ENCODE data around the gene STAG1.
"Not testable (repeated sequence)": the region's sequence is repeated elsewhere in the genome, so short reads cannot be mapped to it uniquely, and the experiment has no call there.

STAG1 gene

GRCh38 chr3:136624894-136625815 lies 127.0 kb downstream of the STAG1 start:
- TF ChIP-seq Cebpa-rat (IDR thresholded peaks at IDR 0.05): no peak
- Histone ChIP-seq H3K9ac (no peak overlapping the region), H3K36me3 (peaks cover 28 to 84% (median 49%) of the 10 kb centered on the region in 11 experiments), H3K4me1 (peaks cover 0 to 44% (median 0%) of the 10 kb centered on the region in 10 experiments; a peak in 6 of 20 replicates), H4K20me1 (peaks cover 0 to 75% (median 21%) of the 10 kb centered on the region in 11 experiments; a peak in 12 of 22 replicates), H3K4me3 (no peak overlapping the region), H3K9me3 (replicated peaks in 1 of 11) (peaks cover 6 to 17% (median 13%) of the 10 kb centered on the region in 11 experiments; a peak in 16 of 22 replicates), H3K4me2 (0 out of 22 replicates have a peak overlapping the region, but pooled peaks of 1 of the 11 experiments have one; percentile 48), H3K27me3 (no peaks in the 10 kb centered on the region), H3K27ac (no peak overlapping the region)

GRCh38 chr3:136624371-136624770 lies 127.8 kb downstream of the STAG1 start:
- Histone ChIP-seq H3K4me3 (no peak overlapping the region), H3K27ac (no peak overlapping the region), H3K9me3 (replicated peaks in 1 of 11) (peaks cover 6 to 15% (median 13%) of the 10 kb centered on the region in 11 experiments; a peak in 16 of 22 replicates), H3K36me3 (peaks cover 28 to 84% (median 48%) of the 10 kb centered on the region in 11 experiments), H4K20me1 (peaks cover 0 to 77% (median 21%) of the 10 kb centered on the region in 11 experiments; a peak in 12 of 22 replicates), H3K27me3 (no peaks in the 10 kb centered on the region), H3K4me1 (peaks cover 0 to 46% (median 0%) of the 10 kb centered on the region in 10 experiments; a peak in 6 of 20 replicates), H3K9ac (no peak overlapping the region), H3K4me2 (peak overlapping the region in 1 of 11 experiments; percentile 48; a peak in 2 of 22 replicates)
- no peak for TF ChIP-seq Cebpa-rat (IDR thresholded peaks at IDR 0.05)

- Histone ChIP-seq H3K4me2 (no peak overlapping the region), H3K36me3 (peaks cover 27 to 80% (median 45%) of the 10 kb centered on the region in 11 experiments), H3K9me3 (replicated peaks in 1 of 11) (no peaks in the 10 kb centered on the region), H3K9ac (no peak overlapping the region), H3K27me3 (no peaks in the 10 kb centered on the region), H3K4me1 (peaks cover 0 to 48% (median under 1%) of the 10 kb centered on the region in 10 experiments; a peak in 9 of 20 replicates), H3K27ac (no peak overlapping the region), H4K20me1 (peaks cover 0 to 64% (median 18%) of the 10 kb centered on the region in 11 experiments; a peak in 12 of 22 replicates), H3K4me3 (no peak overlapping the region)
- no peak for TF ChIP-seq Cebpa-rat (IDR thresholded peaks at IDR 0.05)
Observed at GRCh38 chr3:136621628-136622027, 130.6 kb downstream of the STAG1 start.

GRCh38 chr3:136620436-136620835 lies 131.7 kb downstream of the STAG1 start:
- H4K20me1 ChIP-seq: peaks cover 0 to 52% (median 15%) of the 10 kb centered on the region in 11 experiments; a peak in 12 of 22 replicates
- H3K27me3 ChIP-seq: no peaks in the 10 kb centered on the region
- H3K27ac ChIP-seq: no peak overlapping the region; a peak in 1 of 22 replicates
- H3K9me3 ChIP-seq (replicated peaks in 1 of 11): no peaks in the 10 kb centered on the region
- peaks cover 0 to 50% (median 2%) of the 10 kb centered on the region in 10 experiments; a peak in 9 of 20 replicates for H3K4me1 ChIP-seq
- TF ChIP-seq Cebpa-rat (IDR thresholded peaks at IDR 0.05): no peak
- peaks cover 23 to 68% (median 45%) of the 10 kb centered on the region in 11 experiments for H3K36me3 ChIP-seq
- H3K9ac ChIP-seq: no peak overlapping the region
- peak overlapping the region in 2 of 11 experiments; percentile 20 to 31; a peak in 2 of 22 replicates for H3K4me2 ChIP-seq
- no peak overlapping the region for H3K4me3 ChIP-seq

GRCh38 chr3:136617969-136618525 lies 134.1 kb downstream of the STAG1 start:
- peaks cover 0 to 31% (median 0%) of the 10 kb centered on the region in 11 experiments; a peak in 8 of 22 replicates for H4K20me1 ChIP-seq
- peaks cover 27 to 75% (median 56%) of the 10 kb centered on the region in 11 experiments for H3K36me3 ChIP-seq
- not testable (repeated sequence) for H3K27ac ChIP-seq; H3K4me2 ChIP-seq; H3K4me3 ChIP-seq; H3K9ac ChIP-seq; H3K9me3 ChIP-seq (replicated peaks in 1 of 11); H3K27me3 ChIP-seq
- H3K4me1 ChIP-seq: peaks cover 0 to 38% (median 2%) of the 10 kb centered on the region in 10 experiments; a peak in 9 of 20 replicates

GRCh38 chr3:136617198-136617597 lies 135.0 kb downstream of the STAG1 start:
- Histone ChIP-seq H3K9ac (no peak overlapping the region), H4K20me1 (peaks cover 0 to 28% (median 0%) of the 10 kb centered on the region in 11 experiments; a peak in 8 of 22 replicates), H3K4me2 (peak overlapping the region in 4 of 11 experiments; percentile 17 to 53 (median 28); a peak in 4 of 22 replicates), H3K4me1 (peaks cover 0 to 38% (median 2%) of the 10 kb centered on the region in 10 experiments; a peak in 9 of 20 replicates), H3K9me3 (replicated peaks in 1 of 11) (0 out of 22 replicates have a peak, but pooled peaks cover 0 to 5% (median 0%) of the 10 kb centered on the region in 11 experiments), H3K4me3 (no peak overlapping the region), H3K36me3 (peaks cover 23 to 80% (median 58%) of the 10 kb centered on the region in 11 experiments), H3K27me3 (no peaks in the 10 kb centered on the region), H3K27ac (peak overlapping the region in 4 of 11 experiments; percentile 36 to 68 (median 60); a peak in 6 of 22 replicates)
- no peak for TF ChIP-seq Cebpa-rat (IDR thresholded peaks at IDR 0.05)

- Histone ChIP-seq H3K4me2 (no peak overlapping the region), H3K9me3 (replicated peaks in 1 of 11) (0 out of 22 replicates have a peak, but pooled peaks cover 0 to 5% (median 0%) of the 10 kb centered on the region in 11 experiments), H3K4me1 (peaks cover 0 to 28% (median 2%) of the 10 kb centered on the region in 10 experiments; a peak in 9 of 20 replicates), H3K27ac (no peak overlapping the region), H3K4me3 (no peak overlapping the region), H4K20me1 (peaks cover 0 to 10% (median 0%) of the 10 kb centered on the region in 11 experiments; a peak in 2 of 22 replicates), H3K36me3 (peaks cover 20 to 69% (median 53%) of the 10 kb centered on the region in 11 experiments), H3K27me3 (no peaks in the 10 kb centered on the region), H3K9ac (no peak overlapping the region)
- TF ChIP-seq Cebpa-rat (IDR thresholded peaks at IDR 0.05): no peak
Observed at GRCh38 chr3:136612512-136612911, 139.7 kb downstream of the STAG1 start.

- no peak overlapping the region for H3K9ac ChIP-seq
- no peaks in the 10 kb centered on the region for H3K9me3 ChIP-seq (replicated peaks in 1 of 11)
- H3K27ac ChIP-seq: no peak overlapping the region
- no peaks in the 10 kb centered on the region for H3K27me3 ChIP-seq
- TF ChIP-seq Cebpa-rat (IDR thresholded peaks at IDR 0.05): no peak
- peaks cover 0 to 5% (median 0%) of the 10 kb centered on the region in 10 experiments; a peak in 1 of 20 replicates for H3K4me1 ChIP-seq
- H3K36me3 ChIP-seq: peaks cover 47 to 87% (median 63%) of the 10 kb centered on the region in 11 experiments
- H3K4me2 ChIP-seq: no peak overlapping the region
- H3K4me3 ChIP-seq: no peak overlapping the region
- peaks cover 0 to 15% (median 6%) of the 10 kb centered on the region in 11 experiments; a peak in 4 of 22 replicates for H4K20me1 ChIP-seq
Observed at GRCh38 chr3:136606990-136607389, 145.2 kb downstream of the STAG1 start.

GRCh38 chr3:136606216-136606615 lies 146.0 kb downstream of the STAG1 start:
- H3K27ac ChIP-seq; H3K9me3 ChIP-seq (replicated peaks in 1 of 11); H3K27me3 ChIP-seq; H3K9ac ChIP-seq; H3K4me1 ChIP-seq; H3K4me2 ChIP-seq; H3K4me3 ChIP-seq: not testable (repeated sequence)
- Histone ChIP-seq H3K36me3 (peaks cover 52 to 90% (median 68%) of the 10 kb centered on the region in 11 experiments), H4K20me1 (peaks cover 0 to 15% (median 6%) of the 10 kb centered on the region in 11 experiments; a peak in 4 of 22 replicates)

Measured in BLaER1 treated with 17β-estradiol and CSF1 and Interleukin-3, amounts not matched to agents 10 nM and 100 nM (cell line).